Loucy (cell line): ENCODE data around the gene PRDM12.

Experiments used
- H2AFZ ChIP-seq: fragments of 200-600 bp; sonication (generic); 2 replicates; pipeline ENCODE4 v1.6.0; 2016; ENCODE audit warnings: antibody characterized with exemption, mild to moderate bottlenecking, low read length, moderate library complexity
- H3F3A ChIP-seq: fragments of 200-600 bp; 2 replicates; pipeline ENCODE4 v1.6.0; 2016; ENCODE audit warnings: antibody characterized with exemption, low read depth, mild to moderate bottlenecking
- H3K27me3 ChIP-seq: fragments of 200-600 bp; sonication (generic); 2 replicates; pipeline ENCODE4 v1.6.1; 2014; ENCODE audit warnings: low read length, mild to moderate bottlenecking; ENCODE audit not compliant: insufficient read depth, poor library complexity, severe bottlenecking
- H3K36me3 ChIP-seq: fragments of 200-600 bp; sonication (generic); 2 replicates; pipeline ENCODE4 v1.6.1; 2016; ENCODE audit warnings: low read length; ENCODE audit not compliant: insufficient read depth
- H3K4me1 ChIP-seq: fragments of 200-600 bp; sonication (generic); 2 replicates; pipeline ENCODE4 v1.5.1; 2014; ENCODE audit warnings: low read length, mild to moderate bottlenecking; ENCODE audit not compliant: insufficient read depth, poor library complexity, severe bottlenecking
- H3K4me2 ChIP-seq: fragments of 200-600 bp; sonication (generic); 2 replicates; pipeline ENCODE4 v1.6.0; 2014; ENCODE audit warnings: antibody characterized with exemption, low read length, low read depth, mild to moderate bottlenecking; ENCODE audit not compliant: poor library complexity, severe bottlenecking
- H3K4me3 ChIP-seq: fragments of 200-600 bp; sonication (generic); 2 replicates; pipeline ENCODE4 v1.5.1; 2014; ENCODE audit warnings: low read length, mild to moderate bottlenecking, mixed read lengths; ENCODE audit not compliant: poor library complexity, severe bottlenecking
- H3K79me2 ChIP-seq: fragments of 200-600 bp; sonication (generic); 2 replicates; pipeline ENCODE4 v1.6.1; 2014; ENCODE audit warnings: low read length; ENCODE audit not compliant: insufficient read depth
- H3K9ac ChIP-seq: fragments of 200-600 bp; sonication (generic); 2 replicates; pipeline ENCODE4 v1.6.0; 2014; ENCODE audit warnings: mild to moderate bottlenecking, low read depth, low read length, moderate library complexity; ENCODE audit not compliant: poor library complexity, severe bottlenecking
- H3K9me2 ChIP-seq: fragments of 200-600 bp; sonication (generic); replicated peaks from 2 replicates; pipeline ENCODE4 v1.6.1; 2016; ENCODE audit warnings: low read depth, low read length, mixed read lengths
- H3K9me3 ChIP-seq: fragments of 200-600 bp; sonication (generic); 2 replicates; pipeline ENCODE4 v1.6.1; 2014; ENCODE audit warnings: mild to moderate bottlenecking, antibody characterized with exemption, low read length, low read depth; ENCODE audit not compliant: insufficient read depth
- H4K20me1 ChIP-seq: fragments of 200-600 bp; sonication (generic); 2 replicates; pipeline ENCODE4 v1.6.0; 2014; ENCODE audit warnings: antibody characterized with exemption, low read length, mild to moderate bottlenecking; ENCODE audit not compliant: insufficient read depth, poor library complexity, severe bottlenecking
- EZH2phosphoT487 ChIP-seq: fragments of 200-600 bp; IDR thresholded peaks from 2 replicates; pipeline ENCODE4 v1.6.1; 2018; ENCODE audit warnings: antibody characterized with exemption, mild to moderate bottlenecking, moderate library complexity, borderline replicate concordance
- TF ChIP-seq, protein P1 (sequence below): fragments of 200-600 bp; sonication (generic); conservative IDR thresholded peaks from 2 replicates; pipeline ENCODE4 v1.5.1; 2014; ENCODE audit warnings: mild to moderate bottlenecking, antibody characterized with exemption, low read length

The PRDM12 gene

DNA sequence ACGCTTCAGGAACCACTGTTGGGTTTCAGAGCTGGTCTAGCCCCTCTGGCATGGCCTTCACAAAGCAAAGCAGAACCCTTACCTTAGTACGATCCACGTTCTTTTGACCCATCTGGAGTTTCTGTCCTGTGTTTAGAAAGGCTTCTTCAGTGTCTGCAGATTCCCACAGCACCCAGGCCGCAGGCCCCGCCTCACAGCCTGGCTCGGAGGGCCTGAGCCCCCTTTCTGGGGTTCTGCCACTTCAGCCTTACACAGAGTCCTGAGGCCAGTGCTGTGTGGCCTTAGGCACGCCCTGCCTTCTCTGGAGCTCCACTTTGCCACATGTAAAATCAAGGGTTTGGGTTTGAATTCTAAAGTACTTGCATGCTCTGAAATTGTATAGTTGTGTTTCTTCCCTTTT is 31.6 kb upstream of the PRDM12 start:
- Histone ChIP-seq H3K36me3 (peaks cover 17% of the 10 kb centered on the region; the same call in 1 of the 2 replicates), H3K4me1 (no peaks in the 10 kb centered on the region), H3K9ac (no peak overlapping the region)

DNA sequence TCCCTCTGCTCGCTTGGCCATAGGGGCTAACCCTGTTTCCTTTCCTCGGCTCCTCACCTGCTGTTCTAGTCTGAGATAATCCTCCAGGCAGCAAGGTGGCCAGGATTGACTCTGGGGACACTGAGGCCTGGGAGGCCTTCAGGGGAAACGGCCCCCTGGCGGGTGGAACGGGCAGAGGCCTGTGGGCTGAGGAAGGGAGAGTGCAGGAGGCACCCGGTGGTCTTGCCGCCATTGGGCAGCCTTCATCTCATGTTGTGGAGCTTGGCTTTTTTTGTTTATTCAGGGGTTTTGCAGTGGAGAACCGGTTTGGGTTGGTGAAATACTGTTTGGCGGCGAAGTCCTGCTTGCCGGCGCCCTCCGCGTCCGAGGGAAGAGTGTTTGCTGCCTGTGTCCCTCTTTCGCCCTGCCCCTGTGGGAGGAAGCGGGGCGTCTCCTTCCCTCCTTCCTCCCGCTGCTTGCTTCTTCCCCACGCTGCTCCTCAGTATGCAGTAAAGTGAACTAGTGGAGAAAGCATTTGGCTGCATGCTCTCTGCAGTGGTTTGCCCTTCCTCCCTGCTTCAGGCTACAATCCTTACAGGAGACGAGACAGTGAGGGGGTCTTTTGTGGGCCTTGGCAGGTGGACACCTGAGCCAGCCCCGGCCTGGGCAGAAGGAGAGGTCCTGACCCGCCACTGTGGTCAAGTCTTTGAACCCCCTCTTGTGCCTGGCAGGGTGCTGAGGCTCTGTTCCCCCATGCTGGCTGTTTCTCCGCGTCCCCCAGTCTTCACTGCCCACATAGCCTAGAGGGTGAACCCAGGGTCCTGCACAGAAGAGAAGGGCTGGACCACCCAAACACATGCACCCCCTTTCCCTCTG is 30.8 kb upstream of the PRDM12 start:
- Histone ChIP-seq H3K9ac (no peak overlapping the region), H3K4me2 (no peak overlapping the region), H3K79me2 (no peaks in the 10 kb centered on the region), H3K4me3 (no peak overlapping the region), H3K36me3 (peaks cover 17% of the 10 kb centered on the region; the same call in 1 of the 2 replicates), H3F3A (no peaks in the 10 kb centered on the region), H3K27me3 (no peaks in the 10 kb centered on the region), H3K9me3 (no peaks in the 10 kb centered on the region), H3K4me1 (no peaks in the 10 kb centered on the region), H3K9me2 (no peaks in the 10 kb centered on the region), H2AFZ (no peak overlapping the region), H4K20me1 (no peaks in the 10 kb centered on the region)
- no peak for TF ChIP-seq EZH2phosphoT487
- TF ChIP-seq, protein P1, sequence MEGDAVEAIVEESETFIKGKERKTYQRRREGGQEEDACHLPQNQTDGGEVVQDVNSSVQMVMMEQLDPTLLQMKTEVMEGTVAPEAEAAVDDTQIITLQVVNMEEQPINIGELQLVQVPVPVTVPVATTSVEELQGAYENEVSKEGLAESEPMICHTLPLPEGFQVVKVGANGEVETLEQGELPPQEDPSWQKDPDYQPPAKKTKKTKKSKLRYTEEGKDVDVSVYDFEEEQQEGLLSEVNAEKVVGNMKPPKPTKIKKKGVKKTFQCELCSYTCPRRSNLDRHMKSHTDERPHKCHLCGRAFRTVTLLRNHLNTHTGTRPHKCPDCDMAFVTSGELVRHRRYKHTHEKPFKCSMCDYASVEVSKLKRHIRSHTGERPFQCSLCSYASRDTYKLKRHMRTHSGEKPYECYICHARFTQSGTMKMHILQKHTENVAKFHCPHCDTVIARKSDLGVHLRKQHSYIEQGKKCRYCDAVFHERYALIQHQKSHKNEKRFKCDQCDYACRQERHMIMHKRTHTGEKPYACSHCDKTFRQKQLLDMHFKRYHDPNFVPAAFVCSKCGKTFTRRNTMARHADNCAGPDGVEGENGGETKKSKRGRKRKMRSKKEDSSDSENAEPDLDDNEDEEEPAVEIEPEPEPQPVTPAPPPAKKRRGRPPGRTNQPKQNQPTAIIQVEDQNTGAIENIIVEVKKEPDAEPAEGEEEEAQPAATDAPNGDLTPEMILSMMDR, result no peak

More for the DNA sequence above, 31.6 kb upstream of the PRDM12 start:
- Histone ChIP-seq H3K4me3 (no peak overlapping the region), H3K79me2 (no peaks in the 10 kb centered on the region), H3K4me2 (no peak overlapping the region), H4K20me1 (no peaks in the 10 kb centered on the region), H3K27me3 (no peaks in the 10 kb centered on the region), H2AFZ (no peak overlapping the region), H3K9me3 (no peaks in the 10 kb centered on the region), H3F3A (no peaks in the 10 kb centered on the region), H3K9me2 (no peaks in the 10 kb centered on the region)
- TF ChIP-seq, protein P1, result no peak

DNA sequence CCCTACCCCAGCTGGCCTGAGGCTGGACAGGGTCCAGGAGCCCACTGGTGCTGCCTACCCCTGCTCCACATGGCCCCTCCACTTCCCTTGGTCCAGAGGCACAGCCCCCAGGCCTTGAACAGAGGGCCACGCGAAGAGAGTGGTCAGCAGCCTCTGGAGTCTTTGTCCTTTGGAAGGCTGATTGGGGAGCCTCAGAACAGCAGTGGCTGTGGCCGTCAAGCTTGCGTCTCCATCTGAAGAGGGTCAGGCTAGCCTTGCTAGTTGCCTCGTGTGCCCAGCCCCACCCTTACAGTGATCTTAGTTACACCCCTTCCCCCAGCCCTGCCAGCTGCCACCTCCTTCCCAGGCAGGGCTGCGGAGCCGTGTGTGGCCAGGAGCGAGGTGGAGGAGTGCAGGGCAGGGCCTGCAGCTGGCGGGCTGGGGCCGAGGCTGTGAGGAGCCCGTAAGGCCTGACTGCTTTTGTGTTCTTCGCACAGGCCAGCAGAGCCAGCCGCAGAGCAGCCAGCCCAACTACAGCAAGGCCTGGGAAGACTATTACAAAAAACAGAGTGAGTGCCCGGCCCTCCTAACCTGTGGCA is 30.1 kb upstream of the PRDM12 start:
- no peak for TF ChIP-seq EZH2phosphoT487
- TF ChIP-seq, protein P1, result no peak
- Histone ChIP-seq H3K4me3 (no peak overlapping the region), H3K4me2 (no peak overlapping the region), H3K27me3 (no peaks in the 10 kb centered on the region), H3K9me3 (no peaks in the 10 kb centered on the region), H3K4me1 (no peaks in the 10 kb centered on the region), H3K9ac (no peak overlapping the region), H3F3A (no peaks in the 10 kb centered on the region), H3K79me2 (no peaks in the 10 kb centered on the region), H2AFZ (no peak overlapping the region), H3K36me3 (peaks cover 17% of the 10 kb centered on the region; the same call in 1 of the 2 replicates), H4K20me1 (no peaks in the 10 kb centered on the region), H3K9me2 (no peaks in the 10 kb centered on the region)
